GM19463 (cell line): ENCODE data around the gene NCOA7.
"Not testable (repeated sequence)": the region's sequence is repeated elsewhere in the genome, so short reads cannot be mapped to it uniquely, and the experiment has no call there.

ENCODE experiments used
- ATAC-seq: cut with Tn5 transposase; IDR thresholded peaks from one replicate; pipeline ENCODE4 v1.9.1; 2021; ENCODE audit warnings: mild to moderate bottlenecking, moderate library complexity; ENCODE audit not compliant: unreplicated experiment

The NCOA7 gene

DNA sequence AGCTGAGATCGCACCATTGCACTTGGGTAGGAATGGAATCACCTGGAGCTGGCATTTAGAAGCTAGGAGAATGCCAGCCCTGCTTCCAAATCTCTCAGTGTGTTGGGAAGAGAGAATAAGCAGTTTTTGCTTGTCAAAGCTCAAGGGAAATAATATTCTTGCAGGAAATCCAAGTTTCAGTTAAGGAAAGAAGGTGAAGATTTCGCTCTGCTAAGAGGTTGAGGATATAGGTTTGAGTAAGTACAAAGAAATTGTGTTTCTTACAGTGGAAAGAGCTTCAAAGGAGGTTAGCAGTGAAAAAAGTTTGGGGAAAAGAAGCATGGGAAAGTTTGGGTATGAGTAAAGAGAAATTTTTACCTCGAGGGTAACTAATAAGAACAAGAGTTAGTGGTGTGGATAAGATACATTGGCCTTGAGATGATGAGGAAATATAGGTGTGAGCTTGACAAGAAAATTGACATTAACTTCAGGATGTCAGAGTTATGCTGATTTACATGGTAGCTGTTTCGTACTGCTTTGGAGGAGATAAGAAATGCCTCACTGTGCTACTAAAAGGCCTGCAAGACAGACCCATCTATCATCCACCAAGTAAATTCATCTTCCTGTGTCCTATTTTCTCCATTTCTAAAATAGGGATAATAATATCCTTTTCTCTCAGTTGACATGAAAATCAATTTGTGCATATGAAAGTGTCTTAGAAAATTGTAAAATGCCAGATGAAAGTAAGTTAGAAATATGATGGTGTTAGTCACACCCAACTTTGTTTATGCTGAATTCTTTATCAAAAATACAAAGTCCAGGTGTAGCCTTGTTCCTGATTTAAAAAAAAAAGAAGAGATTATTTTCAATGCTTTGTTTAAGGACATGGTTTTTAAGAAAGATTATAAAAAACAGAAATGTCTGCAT is 153.0 kb downstream of the NCOA7 start:
- no peak for ATAC-seq

DNA sequence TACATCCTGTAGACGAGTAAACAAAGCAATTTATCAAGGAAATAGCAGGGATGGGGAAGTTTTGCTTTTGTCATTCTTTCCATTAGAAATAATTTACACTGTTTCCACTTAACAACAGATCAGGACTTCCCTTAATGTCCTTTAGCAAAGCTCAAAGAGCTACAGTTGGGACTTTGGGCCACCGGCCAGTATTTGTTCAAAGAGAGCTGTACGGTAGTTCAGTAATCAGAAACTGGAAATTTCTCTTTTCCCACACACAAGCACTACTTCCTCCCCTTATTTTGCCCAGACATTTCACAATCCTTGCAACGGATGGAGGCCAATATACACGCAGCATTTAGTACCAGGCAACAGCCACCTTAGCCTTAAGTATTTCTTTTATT is 153.7 kb downstream of the NCOA7 start:
- no peak for ATAC-seq

- no peak for ATAC-seq
Measured at GRCh38 chr6:125944896-125945295, 154.1 kb downstream of the NCOA7 start.

DNA sequence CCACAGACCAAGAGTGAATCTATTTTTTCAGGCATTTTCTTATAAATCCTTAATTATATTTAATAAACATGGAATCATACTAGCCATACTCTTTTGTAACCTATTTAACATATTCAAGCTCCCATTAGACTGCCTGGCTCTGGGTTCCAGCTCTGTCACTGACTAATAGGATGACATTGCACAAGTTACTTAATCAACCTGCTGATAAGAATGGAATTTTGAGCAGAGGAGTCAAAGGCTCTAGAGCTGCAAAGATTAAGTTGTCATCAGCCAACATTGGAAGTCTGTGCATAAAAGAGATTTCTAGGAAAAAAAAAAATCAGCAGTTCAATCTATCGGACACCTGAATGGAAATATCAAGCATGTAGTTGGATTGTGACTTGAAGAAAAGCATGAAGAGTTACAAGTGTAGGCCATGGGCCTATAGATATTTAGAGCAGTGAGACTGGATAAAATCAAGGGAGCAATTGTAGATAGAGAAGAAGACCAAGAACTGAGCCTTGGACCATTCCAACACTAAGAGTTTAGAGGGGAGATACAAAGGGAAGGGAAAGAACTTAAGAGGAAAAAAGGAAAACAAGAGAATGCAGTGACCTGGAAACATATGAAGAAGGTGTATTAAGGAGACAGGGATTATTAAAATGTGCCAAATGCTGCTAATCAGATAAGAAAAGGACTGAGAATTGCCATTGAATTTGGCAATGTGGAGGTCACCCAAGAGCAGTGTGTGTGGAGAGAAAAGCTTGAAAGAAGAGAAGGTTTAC is 154.8 kb downstream of the NCOA7 start:
- no peak for ATAC-seq

- no peak for ATAC-seq
Measured at GRCh38 chr6:125947615-125948014, 156.9 kb downstream of the NCOA7 start.

DNA sequence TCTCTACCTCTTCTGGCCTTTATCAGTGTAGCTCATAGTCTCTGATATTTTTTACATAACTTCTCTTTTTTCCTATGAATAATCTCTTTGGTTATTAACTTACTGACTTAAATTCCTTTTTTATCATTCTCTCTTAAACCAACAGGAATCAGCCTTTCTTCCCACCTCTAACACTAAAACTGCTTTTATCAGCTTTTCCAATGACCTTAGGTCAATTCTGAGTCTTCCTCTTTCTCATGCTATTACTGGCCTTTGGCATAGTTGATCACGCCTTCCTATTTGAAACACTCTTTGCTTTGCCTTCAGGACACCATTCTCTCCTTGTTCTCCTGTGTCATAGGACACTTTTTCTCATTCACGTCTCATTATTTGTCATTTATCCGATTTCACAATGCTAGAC is 157.7 kb downstream of the NCOA7 start:
- no peak for ATAC-seq

DNA sequence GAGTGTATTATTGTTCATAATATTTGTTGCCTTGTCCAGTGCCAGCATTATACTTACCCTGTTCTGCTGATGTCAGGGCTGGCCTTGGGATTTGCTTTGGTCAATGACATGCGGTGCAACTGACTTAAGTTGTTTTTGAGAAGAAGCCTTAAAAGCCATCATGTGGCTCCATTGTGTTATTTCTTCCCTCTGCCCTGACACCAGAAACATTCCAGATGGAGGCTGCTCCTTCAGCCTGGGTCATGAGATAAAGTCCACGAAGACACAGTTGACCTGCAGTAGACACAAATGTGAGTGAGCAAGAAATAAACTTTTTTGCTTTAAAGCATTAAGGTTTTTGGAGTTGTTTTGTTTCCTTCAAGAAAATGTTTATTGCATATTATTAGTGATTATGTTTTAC is 158.3 kb downstream of the NCOA7 start:
- ATAC-seq, result no peak

GRCh38 chr6:125950293-125950692 is 159.5 kb downstream of the NCOA7 start:
- no peak for ATAC-seq

DNA sequence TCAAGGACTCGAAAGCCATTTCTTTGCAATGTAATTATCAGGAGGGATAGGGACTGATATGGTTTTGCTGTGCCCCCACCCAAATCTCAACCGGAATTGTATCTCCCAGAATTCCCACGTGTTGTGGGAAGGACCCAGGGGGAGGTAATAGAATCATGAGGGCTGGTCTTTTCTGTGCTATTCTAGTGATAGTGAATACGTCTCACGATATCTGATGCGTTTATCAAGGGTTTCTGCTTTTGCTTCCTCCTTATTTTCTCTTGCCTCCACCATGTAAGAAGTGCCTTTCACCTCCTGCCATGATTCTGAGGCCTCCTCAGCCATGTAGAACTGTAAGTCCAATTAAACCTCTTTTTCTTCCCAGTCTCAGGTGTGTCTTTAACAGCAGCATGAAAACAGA is 160.0 kb downstream of the NCOA7 start:
- ATAC-seq, result not testable (repeated sequence)

DNA sequence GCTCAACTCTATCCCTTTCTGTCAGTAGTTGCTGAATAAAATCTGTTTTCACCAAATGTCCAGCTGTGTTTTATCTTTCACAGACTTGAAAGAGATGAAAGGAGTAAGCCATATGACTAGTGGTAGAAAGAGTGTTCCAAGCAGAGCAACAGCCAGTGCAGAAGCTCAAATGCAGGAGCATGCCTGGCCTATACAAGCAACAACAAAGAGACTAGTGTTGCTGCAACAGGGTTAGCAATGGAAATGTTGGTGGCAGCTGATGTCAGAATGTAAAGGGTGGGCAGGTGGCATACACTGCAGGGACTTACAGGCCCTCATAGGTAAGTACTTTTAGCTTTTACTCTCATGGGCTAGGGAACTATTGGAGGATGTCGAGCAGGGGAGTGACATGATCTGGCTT is 160.6 kb downstream of the NCOA7 start:
- no peak for ATAC-seq

GRCh38 chr6:125952764-125953501 is 162.2 kb downstream of the NCOA7 start:
- ATAC-seq, result no peak

- ATAC-seq, result no peak
Measured at GRCh38 chr6:125953502-125953875, 162.7 kb downstream of the NCOA7 start.

- no peak for ATAC-seq
Measured at GRCh38 chr6:125954735-125955339, 164.1 kb downstream of the NCOA7 start.

DNA sequence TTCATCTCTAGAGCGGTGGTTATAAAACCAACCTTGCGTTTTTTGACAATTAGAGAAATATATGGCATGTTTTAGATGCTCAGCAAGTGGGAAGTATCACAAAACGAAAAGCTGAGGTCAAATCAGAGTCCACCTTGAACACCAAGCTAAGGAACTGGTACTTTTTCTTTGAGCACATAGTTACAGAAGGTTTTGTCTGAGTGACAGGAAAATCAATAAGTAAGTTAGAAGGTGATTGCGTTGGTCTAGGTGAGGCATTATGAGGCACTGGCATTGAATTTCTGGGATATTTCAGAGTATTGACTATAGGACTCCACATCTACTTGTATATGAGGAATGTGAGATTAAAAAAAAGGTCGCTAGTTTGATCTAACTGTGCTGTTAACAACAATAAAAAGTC is 165.2 kb downstream of the NCOA7 start:
- ATAC-seq, result no peak

GRCh38 chr6:125956506-125957390 is 166.0 kb downstream of the NCOA7 start, which contains the start of gene HINT3:
Gene HINT3, plus strand, starts transcription at chr6:125956770. Its CDS starts 208 bp downstream, at chr6:125956978.
- ATAC-seq, result peak; percentile 87

- no peak for ATAC-seq
Measured at GRCh38 chr6:125957391-125957693, 166.6 kb downstream of the NCOA7 start.

- ATAC-seq, result no peak
Measured at GRCh38 chr6:125957845-125958244, 167.1 kb downstream of the NCOA7 start.

GRCh38 chr6:125959041-125959440 is 168.3 kb downstream of the NCOA7 start:
- ATAC-seq, result no peak

DNA sequence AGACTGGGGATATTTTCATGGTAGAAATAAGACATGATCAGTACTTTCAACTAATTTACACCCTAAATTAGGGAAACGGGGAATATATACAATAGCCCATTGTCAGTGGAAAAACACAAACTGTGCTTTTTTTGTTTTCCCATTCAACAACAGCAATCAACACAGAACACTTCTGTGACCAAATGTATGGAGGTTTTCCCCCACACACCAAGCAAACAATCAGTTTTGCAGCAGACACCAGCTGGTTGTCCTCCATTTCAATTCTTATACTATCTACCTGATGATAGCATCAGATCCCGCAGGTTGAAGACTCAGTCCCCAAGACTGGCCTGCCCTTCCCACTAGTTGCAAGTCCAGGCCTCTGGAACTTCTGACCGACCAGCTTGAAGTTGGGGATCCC is 170.4 kb downstream of the NCOA7 start:
- ATAC-seq, result no peak

DNA sequence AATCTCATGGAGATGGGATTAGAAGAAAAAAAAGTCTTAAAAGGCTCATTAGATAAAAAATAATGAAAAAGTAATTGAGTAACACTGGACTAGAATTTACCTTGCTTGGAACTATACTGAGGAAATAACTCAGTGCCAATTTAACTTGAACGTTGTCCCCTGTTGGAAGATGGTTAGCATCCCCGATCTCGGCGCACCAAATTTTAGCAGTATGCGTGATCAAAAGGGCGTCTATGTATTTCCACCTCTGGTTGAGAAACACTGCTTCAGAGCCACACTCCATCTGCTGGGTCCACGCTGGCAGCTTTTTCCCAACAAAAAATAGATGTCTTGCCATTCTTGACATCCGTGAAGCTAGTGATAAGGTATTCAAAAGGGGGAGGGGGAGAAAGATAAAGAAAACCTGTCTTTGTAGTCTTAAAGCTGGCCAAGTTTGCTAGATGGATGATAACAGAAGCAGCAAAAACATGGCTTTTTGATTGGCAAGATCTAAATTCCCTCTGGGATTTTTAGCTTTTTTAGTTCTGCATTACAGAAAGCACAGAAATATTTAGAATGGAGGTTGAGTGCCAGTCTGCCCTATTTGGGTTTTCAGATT is 172.2 kb downstream of the NCOA7 start:
- ATAC-seq, result no peak
